ENCODE measurements around the gene RIOK2.
A peak's percentile ranks its signal among the peaks of the same experiment; 100 is the strongest.
"Not testable (repeated sequence)": the region's sequence is repeated elsewhere in the genome, so short reads cannot be mapped to it uniquely, and the experiment has no call there.

RIOK2 gene

GRCh38 chr5:97167435-97167834 is 15.6 kb downstream of the RIOK2 start:
- DNase-seq (ENCODE audit: low spot score), result no peak

GRCh38 chr5:97165726-97166125 is 17.3 kb downstream of the RIOK2 start:
- DNase-seq (ENCODE audit: low spot score), result no peak

- DNase-seq (ENCODE audit: low spot score), result peak; percentile 51
Observed at GRCh38 chr5:97164846-97165245, 18.2 kb downstream of the RIOK2 start.

- DNase-seq (ENCODE audit: low spot score), result no peak
Observed at GRCh38 chr5:97163790-97164285, 19.2 kb downstream of the RIOK2 start.

GRCh38 chr5:97163360-97163764 is 19.7 kb downstream of the RIOK2 start:
- DNase-seq (ENCODE audit: low spot score), result peak; percentile 56

GRCh38 chr5:97162045-97162444 is 21.0 kb downstream of the RIOK2 start:
- DNase-seq (ENCODE audit: low spot score), result peak; percentile 76

GRCh38 chr5:97157689-97158088 is 25.4 kb downstream of the RIOK2 start:
- no peak for DNase-seq (ENCODE audit: low spot score)

GRCh38 chr5:97151370-97151769 is 31.7 kb downstream of the RIOK2 start:
- no peak for DNase-seq (ENCODE audit: low spot score)

- DNase-seq (ENCODE audit: low spot score), result no peak
Observed at GRCh38 chr5:97150401-97150800, 32.6 kb downstream of the RIOK2 start.

GRCh38 chr5:97149709-97150108 is 33.3 kb downstream of the RIOK2 start:
- DNase-seq (ENCODE audit: low spot score), result no peak

- no peak for DNase-seq (ENCODE audit: low spot score)
Observed at GRCh38 chr5:97148288-97148687, 34.8 kb downstream of the RIOK2 start.

- no peak for DNase-seq (ENCODE audit: low spot score)
Observed at GRCh38 chr5:97143704-97144103, 39.3 kb downstream of the RIOK2 start.

GRCh38 chr5:97142521-97143254 is 40.4 kb downstream of the RIOK2 start, which contains the start of gene LIX1:
Gene LIX1 (minus strand): TSS chr5:97142611. CDS start chr5:97142576, 35 bp downstream.
- DNase-seq (ENCODE audit: low spot score), result peak; percentile 66

GRCh38 chr5:97141539-97141938 is 41.5 kb downstream of the RIOK2 start:
- DNase-seq (ENCODE audit: low spot score), result no peak

GRCh38 chr5:97141031-97141430 is 42.0 kb downstream of the RIOK2 start:
- no peak for DNase-seq (ENCODE audit: low spot score)

- DNase-seq (ENCODE audit: low spot score), result not testable (repeated sequence)
Observed at GRCh38 chr5:97140250-97140649, 42.8 kb downstream of the RIOK2 start.

- DNase-seq (ENCODE audit: low spot score), result no peak
Observed at GRCh38 chr5:97136475-97136874, 46.6 kb downstream of the RIOK2 start.

- no peak for DNase-seq (ENCODE audit: low spot score)
Observed at GRCh38 chr5:97135868-97136267, 47.2 kb downstream of the RIOK2 start.

GRCh38 chr5:97134634-97135033 is 48.4 kb downstream of the RIOK2 start:
- no peak for DNase-seq (ENCODE audit: low spot score)

- DNase-seq (ENCODE audit: low spot score), result no peak
Observed at GRCh38 chr5:97133101-97133500, 49.9 kb downstream of the RIOK2 start.

- DNase-seq (ENCODE audit: low spot score), result no peak
Observed at GRCh38 chr5:97131921-97132320, 51.1 kb downstream of the RIOK2 start.

- no peak for DNase-seq (ENCODE audit: low spot score)
Observed at GRCh38 chr5:97131139-97131710, 51.8 kb downstream of the RIOK2 start.

- DNase-seq (ENCODE audit: low spot score), result no peak
Observed at GRCh38 chr5:97127727-97128126, 55.3 kb downstream of the RIOK2 start.
